ENCODE results near the gene DBNDD1.

GRCh38 chr16:89955001-89955685, 64.1 kb downstream of the DBNDD1 start:
- no peak for TF ChIP-seq CTCF (IDR thresholded peaks at IDR 0.05)
- TF ChIP-seq POLR2A (IDR thresholded peaks at IDR 0.05), result no peak

All from thyroid gland (tissue), 4 donors.